Caco-2 (cell line): ENCODE data around the gene GPBP1. TPM values are rescaled to one million over a fixed set of nuclear protein-coding genes. Genes with fewer than 3 reads are reported as not detected.
"Not testable (repeated sequence)": the region's sequence is repeated elsewhere in the genome, so short reads cannot be mapped to it uniquely, and the experiment has no call there.

Experiments
- BruUV-seq: library from RNA; stranded (reverse); fragments of 400-500 nt; replicated peaks from 2 replicates; lab custom pipeline; 2021; lab: Mats Ljungman, UMichigan
- CTCF ChIA-PET: fragments of 300-600 bp; sonication (Branson Sonifier 250); formaldehyde crosslinking; loops from one replicate; lab custom pipeline; 2022; ENCODE audit warnings: antibody characterized with exemption; lab: Charles Lee
- POLR2A ChIA-PET: fragments of 300-600 bp; sonication (Branson Sonifier 250); formaldehyde crosslinking; loops from one replicate; lab custom pipeline; 2022; ENCODE audit warnings: antibody characterized with exemption; lab: Charles Lee
- DNase-seq, 2 experiments: peaks; one replicate each; pipeline versions ENCODE4 v3.0.0 to v3.0.0-alpha.2; 2020 to 2022
- H3K27me3 ChIP-seq: replicated peaks from 2 replicates; pipeline ENCODE4 v1.6.0; 2011; ENCODE audit warnings: low read length; ENCODE audit not compliant: control insufficient read depth, insufficient read depth
- H3K36me3 ChIP-seq: 2 replicates; pipeline ENCODE4 v1.5.1; 2011; ENCODE audit warnings: low read length; ENCODE audit not compliant: control insufficient read depth, insufficient read depth
- H3K4me1 ChIP-seq: fragments of 250-450 bp; sonication (Bioruptor Pico); 2 replicates; pipeline ENCODE4 v1.5.1; 2020; ENCODE audit warnings: mild to moderate bottlenecking
- H3K4me3 ChIP-seq: 2 replicates; pipeline ENCODE4 v1.5.1; 2011; ENCODE audit warnings: low read depth, mild to moderate bottlenecking, control low read depth, low read length
- H3K9me3 ChIP-seq: fragments of 250-450 bp; sonication (Bioruptor Pico); 2 replicates; pipeline ENCODE4 v1.5.1; 2020; ENCODE audit warnings: mild to moderate bottlenecking, moderate library complexity
- H3K27ac Mint-ChIP-seq: one replicate; pipeline ENCODE4 v1.8.0; 2022; ENCODE audit warnings: mixed read lengths; ENCODE audit not compliant: unreplicated experiment
- H3K27me3 Mint-ChIP-seq: one replicate; pipeline ENCODE4 v1.8.0; 2022; ENCODE audit warnings: mixed read lengths; ENCODE audit not compliant: insufficient read depth, unreplicated experiment
- H3K36me3 Mint-ChIP-seq: one replicate; pipeline ENCODE4 v1.8.0; 2022; ENCODE audit warnings: mild to moderate bottlenecking, mixed read lengths; ENCODE audit not compliant: insufficient read depth, unreplicated experiment
- H3K4me1 Mint-ChIP-seq: one replicate; pipeline ENCODE4 v1.8.0; 2022; ENCODE audit warnings: low read depth, mixed read lengths; ENCODE audit not compliant: unreplicated experiment
- H3K4me3 Mint-ChIP-seq: one replicate; pipeline ENCODE4 v1.8.0; 2022; ENCODE audit warnings: mild to moderate bottlenecking, moderate library complexity, mixed read lengths; ENCODE audit not compliant: unreplicated experiment
- H3K9me3 Mint-ChIP-seq: one replicate; pipeline ENCODE4 v1.8.0; 2022; ENCODE audit warnings: mixed read lengths; ENCODE audit not compliant: unreplicated experiment
- intact Hi-C: fragments of 100-400 bp; cut with micrococcal nuclease; formaldehyde crosslinking; loops from one replicate; pipeline ENCODE4 v1.10.0; 2022; ENCODE audit not compliant: unreplicated experiment
- total RNA-seq: library from RNA; stranded (reverse); gene quantifications from 2 replicates; pipeline ENCODE4 v1.2.3, GENCODE V29; 2022
- TF ChIP-seq, protein P1 (sequence below), 2 experiments: fragments of 200-600 bp in 1 of 2; IDR thresholded peaks; 1 replicate in 1 of 2; 2 replicates in 1 of 2; pipeline versions ENCODE4 v1.5.1 to v1.8.0; 2011 to 2022; ENCODE audit warnings: antibody characterized with exemption in 1 of 2, control low read depth in 1 of 2, inconsistent platforms in 1 of 2, low read depth in 1 of 2, low read length in 1 of 2, mild to moderate bottlenecking in 1 of 2, moderate library complexity in 1 of 2; ENCODE audit not compliant: insufficient read depth in 1 of 2, severe bottlenecking in 1 of 2, unreplicated experiment in 1 of 2

Gene GPBP1
- total RNA-seq, 1 experiment from 2014 or later = 100 TPM

GRCh38 chr5:57280853-57281252, 107.0 kb downstream of the GPBP1 start:
- intact Hi-C loops = no loop called here
- no peaks in the 10 kb centered on the region for H3K4me1 ChIP-seq
- TF ChIP-seq, protein P1, sequence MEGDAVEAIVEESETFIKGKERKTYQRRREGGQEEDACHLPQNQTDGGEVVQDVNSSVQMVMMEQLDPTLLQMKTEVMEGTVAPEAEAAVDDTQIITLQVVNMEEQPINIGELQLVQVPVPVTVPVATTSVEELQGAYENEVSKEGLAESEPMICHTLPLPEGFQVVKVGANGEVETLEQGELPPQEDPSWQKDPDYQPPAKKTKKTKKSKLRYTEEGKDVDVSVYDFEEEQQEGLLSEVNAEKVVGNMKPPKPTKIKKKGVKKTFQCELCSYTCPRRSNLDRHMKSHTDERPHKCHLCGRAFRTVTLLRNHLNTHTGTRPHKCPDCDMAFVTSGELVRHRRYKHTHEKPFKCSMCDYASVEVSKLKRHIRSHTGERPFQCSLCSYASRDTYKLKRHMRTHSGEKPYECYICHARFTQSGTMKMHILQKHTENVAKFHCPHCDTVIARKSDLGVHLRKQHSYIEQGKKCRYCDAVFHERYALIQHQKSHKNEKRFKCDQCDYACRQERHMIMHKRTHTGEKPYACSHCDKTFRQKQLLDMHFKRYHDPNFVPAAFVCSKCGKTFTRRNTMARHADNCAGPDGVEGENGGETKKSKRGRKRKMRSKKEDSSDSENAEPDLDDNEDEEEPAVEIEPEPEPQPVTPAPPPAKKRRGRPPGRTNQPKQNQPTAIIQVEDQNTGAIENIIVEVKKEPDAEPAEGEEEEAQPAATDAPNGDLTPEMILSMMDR (IDR thresholded peaks at IDR 0.05; ENCODE audit: insufficient read depth in 1 of 2, low read depth in 1 of 2, low read length in 1 of 2, severe bottlenecking in 1 of 2, unreplicated experiment in 1 of 2) = no peak
- Mint-ChIP-seq H3K9me3 (peaks cover 9% of the 10 kb centered on the region), H3K27me3 (no peaks in the 10 kb centered on the region), H3K36me3 (no peaks in the 10 kb centered on the region), H3K4me3 (no peak overlapping the region), H3K4me1 (no peaks in the 10 kb centered on the region), H3K27ac (no peak overlapping the region)
- no peaks in the 10 kb centered on the region for H3K36me3 ChIP-seq
- H3K27me3 ChIP-seq = no peaks in the 10 kb centered on the region
- H3K9me3 ChIP-seq = peaks cover 7% of the 10 kb centered on the region; the same call in 1 of the 2 replicates
- DNase-seq = no peak
- CTCF ChIA-PET = no interaction called here
- no peak overlapping the region for H3K4me3 ChIP-seq
- BruUV-seq = no TSS peak
- POLR2A ChIA-PET = no interaction called here

- H3K4me3 Mint-ChIP-seq, H3K27me3 ChIP-seq, H3K4me1 Mint-ChIP-seq, intact Hi-C loops, H3K4me3 ChIP-seq, H3K36me3 Mint-ChIP-seq, H3K27me3 Mint-ChIP-seq, H3K36me3 ChIP-seq, H3K9me3 ChIP-seq, H3K9me3 Mint-ChIP-seq, H3K4me1 ChIP-seq, H3K27ac Mint-ChIP-seq, CTCF ChIA-PET, BruUV-seq, DNase-seq, POLR2A ChIA-PET: not testable (repeated sequence)
These were observed 111.2 kb downstream of the GPBP1 start for GRCh38 chr5:57285084-57285483.

DNA sequence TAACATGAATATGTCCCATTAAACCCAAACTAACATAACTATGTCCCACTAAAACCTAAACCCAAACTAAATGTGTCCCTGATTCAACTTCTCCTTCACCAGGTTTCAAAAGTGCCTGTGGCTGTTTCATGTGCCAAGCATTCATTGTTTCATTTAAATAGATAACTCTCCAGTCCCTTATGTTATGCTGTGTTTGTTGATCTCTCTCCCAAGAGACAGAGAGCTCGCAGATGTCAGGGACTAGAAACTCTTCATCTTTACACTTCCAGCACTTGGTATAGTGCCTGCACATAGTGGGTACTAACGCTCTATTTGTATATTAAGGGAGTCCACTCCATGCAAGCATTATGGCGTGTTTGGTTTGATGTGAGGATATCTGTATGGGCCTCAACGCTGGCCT, 118.0 kb downstream of the GPBP1 start:
- H3K4me3 ChIP-seq = no peak overlapping the region
- ChIA-PET POLR2A (no interaction called here), CTCF (no interaction called here)
- H3K4me1 ChIP-seq = no peaks in the 10 kb centered on the region
- BruUV-seq = no TSS peak
- H3K27me3 Mint-ChIP-seq = peaks cover 4% of the 10 kb centered on the region
- H3K36me3 ChIP-seq = no peaks in the 10 kb centered on the region
- H3K9me3 Mint-ChIP-seq = no peaks in the 10 kb centered on the region
- no peaks in the 10 kb centered on the region for H3K36me3 Mint-ChIP-seq
- no peaks in the 10 kb centered on the region for H3K9me3 ChIP-seq
- H3K27me3 ChIP-seq = no peaks in the 10 kb centered on the region
- no peak overlapping the region for H3K4me3 Mint-ChIP-seq
- DNase-seq = no peak
- no peaks in the 10 kb centered on the region for H3K4me1 Mint-ChIP-seq
- H3K27ac Mint-ChIP-seq = no peak overlapping the region
- TF ChIP-seq, protein P1 (IDR thresholded peaks at IDR 0.05; ENCODE audit: insufficient read depth in 1 of 2, low read depth in 1 of 2, low read length in 1 of 2, severe bottlenecking in 1 of 2, unreplicated experiment in 1 of 2) = no peak
- intact Hi-C loops = no loop called here

DNA sequence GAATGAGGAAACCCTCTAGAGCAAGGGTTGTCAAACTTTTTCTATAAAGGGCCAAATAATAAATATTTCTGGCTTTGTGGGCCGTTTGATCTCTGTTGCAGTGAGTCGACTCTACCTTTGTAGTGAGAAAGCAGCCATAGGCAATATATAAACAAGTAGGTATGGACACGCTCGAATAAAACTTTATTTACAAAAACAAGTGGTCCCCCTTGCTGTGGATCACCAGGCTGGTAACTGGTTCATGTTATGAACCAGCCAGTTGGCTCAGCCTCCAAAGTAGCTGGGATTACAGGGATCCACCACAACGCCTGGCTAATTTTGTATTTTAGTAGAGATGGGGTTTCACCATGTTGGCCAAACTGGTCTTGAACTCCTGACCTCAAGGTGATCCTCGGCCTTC, 118.5 kb downstream of the GPBP1 start:
- Histone ChIP-seq H3K36me3 (no peaks in the 10 kb centered on the region), H3K4me1 (no peaks in the 10 kb centered on the region), H3K9me3 (no peaks in the 10 kb centered on the region), H3K4me3 (no peak overlapping the region), H3K27me3 (no peaks in the 10 kb centered on the region)
- Mint-ChIP-seq H3K27me3 (peaks cover 4% of the 10 kb centered on the region), H3K4me1 (no peaks in the 10 kb centered on the region), H3K9me3 (no peaks in the 10 kb centered on the region), H3K4me3 (no peak overlapping the region), H3K36me3 (no peaks in the 10 kb centered on the region), H3K27ac (no peak overlapping the region)
- POLR2A ChIA-PET = no interaction called here
- no TSS peak for BruUV-seq
- DNase-seq = no peak
- intact Hi-C loops = no loop called here
- CTCF ChIA-PET = no interaction called here
- TF ChIP-seq, protein P1 (IDR thresholded peaks at IDR 0.05; ENCODE audit: insufficient read depth in 1 of 2, low read depth in 1 of 2, low read length in 1 of 2, severe bottlenecking in 1 of 2, unreplicated experiment in 1 of 2) = no peak
